Lower lobe of right lung (tissue), 2 donors: ENCODE results near the gene PWP1. TPM values are rescaled to one million over a fixed set of nuclear protein-coding genes. Genes with fewer than 3 reads are reported as not detected.

Experiments used
- ATAC-seq, 2 donors: fragments of 200-7000 bp; cut with Tn5 transposase; one replicate each; pipeline ENCODE4 v1.9.1; 2020 to 2022; ENCODE audit warnings: mild to moderate bottlenecking in 2 of 2, moderate library complexity in 2 of 2
- DNase-seq: peaks from one replicate; pipeline ENCODE4 v3.0.0-alpha.2; 2020
- H3K27ac ChIP-seq: fragments of 200-600 bp; one replicate; pipeline ENCODE4 v1.8.0; 2022
- H3K27me3 ChIP-seq: fragments of 200-600 bp; one replicate; pipeline ENCODE4 v1.8.0; 2022; ENCODE audit warnings: low read depth
- H3K36me3 ChIP-seq: fragments of 200-600 bp; one replicate; pipeline ENCODE4 v1.8.0; 2022; ENCODE audit warnings: mild to moderate bottlenecking
- H3K4me1 ChIP-seq: fragments of 200-600 bp; one replicate; pipeline ENCODE4 v1.8.0; 2022
- H3K4me3 ChIP-seq: fragments of 200-600 bp; one replicate; pipeline ENCODE4 v1.8.0; 2022; ENCODE audit warnings: mild to moderate bottlenecking
- H3K9me3 ChIP-seq: fragments of 200-600 bp; one replicate; pipeline ENCODE4 v1.8.0; 2022
- intact Hi-C: fragments of 100-400 bp; cut with DNase I; formaldehyde crosslinking; loops from one replicate; pipeline ENCODE4 v1.11.0; 2022
- total RNA-seq: library from RNA; stranded (reverse); fragmentation: NEBNext Ultra II Directional; extraction: Animal tissue kit (Norgen Biotek cat#: 25700); gene quantifications from one replicate; pipeline ENCODE4 v1.2.1, GENCODE V29; 2021
- TF ChIP-seq, protein P1 (sequence below): fragments of 200-600 bp; IDR thresholded peaks from one replicate; pipeline ENCODE4 v1.8.0; 2022; ENCODE audit warnings: antibody characterized with exemption, mild to moderate bottlenecking
- donor health status: DM: no; HTN: yes; CAD: no; lungs with severe emphysema.

Gene PWP1
- total RNA-seq, 1 donor from 2014 or later = 24.8 TPM

GRCh38 chr12:107655281-107656065, 30.1 kb upstream of the PWP1 start:
- Histone ChIP-seq H3K4me3 (no peak overlapping the region), H3K36me3 (no peaks in the 10 kb centered on the region), H3K9me3 (no peaks in the 10 kb centered on the region), H3K4me1 (no peaks in the 10 kb centered on the region), H3K27ac (no peak overlapping the region), H3K27me3 (no peaks in the 10 kb centered on the region)
- TF ChIP-seq, protein P1, sequence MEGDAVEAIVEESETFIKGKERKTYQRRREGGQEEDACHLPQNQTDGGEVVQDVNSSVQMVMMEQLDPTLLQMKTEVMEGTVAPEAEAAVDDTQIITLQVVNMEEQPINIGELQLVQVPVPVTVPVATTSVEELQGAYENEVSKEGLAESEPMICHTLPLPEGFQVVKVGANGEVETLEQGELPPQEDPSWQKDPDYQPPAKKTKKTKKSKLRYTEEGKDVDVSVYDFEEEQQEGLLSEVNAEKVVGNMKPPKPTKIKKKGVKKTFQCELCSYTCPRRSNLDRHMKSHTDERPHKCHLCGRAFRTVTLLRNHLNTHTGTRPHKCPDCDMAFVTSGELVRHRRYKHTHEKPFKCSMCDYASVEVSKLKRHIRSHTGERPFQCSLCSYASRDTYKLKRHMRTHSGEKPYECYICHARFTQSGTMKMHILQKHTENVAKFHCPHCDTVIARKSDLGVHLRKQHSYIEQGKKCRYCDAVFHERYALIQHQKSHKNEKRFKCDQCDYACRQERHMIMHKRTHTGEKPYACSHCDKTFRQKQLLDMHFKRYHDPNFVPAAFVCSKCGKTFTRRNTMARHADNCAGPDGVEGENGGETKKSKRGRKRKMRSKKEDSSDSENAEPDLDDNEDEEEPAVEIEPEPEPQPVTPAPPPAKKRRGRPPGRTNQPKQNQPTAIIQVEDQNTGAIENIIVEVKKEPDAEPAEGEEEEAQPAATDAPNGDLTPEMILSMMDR = no peak
- ATAC-seq (no peak), DNase-seq (no peak)
- intact Hi-C loops = no loop called here

GRCh38 chr12:107656302-107656701, 29.3 kb upstream of the PWP1 start:
- Histone ChIP-seq H3K9me3 (no peaks in the 10 kb centered on the region), H3K36me3 (no peaks in the 10 kb centered on the region), H3K4me1 (no peaks in the 10 kb centered on the region), H3K27ac (no peak overlapping the region), H3K4me3 (no peak overlapping the region), H3K27me3 (no peaks in the 10 kb centered on the region)
- intact Hi-C loops = no loop called here
- no peak for DNase-seq
- TF ChIP-seq, protein P1 = no peak
- ATAC-seq = no peak

GRCh38 chr12:107657133-107657532, 28.5 kb upstream of the PWP1 start:
- Histone ChIP-seq H3K27ac (no peak overlapping the region), H3K4me3 (no peak overlapping the region), H3K9me3 (no peaks in the 10 kb centered on the region), H3K36me3 (no peaks in the 10 kb centered on the region), H3K4me1 (no peaks in the 10 kb centered on the region), H3K27me3 (no peaks in the 10 kb centered on the region)
- ATAC-seq (no peak), DNase-seq (no peak)
- intact Hi-C loops = no loop called here
- TF ChIP-seq, protein P1 = no peak

GRCh38 chr12:107657621-107658020, 28.0 kb upstream of the PWP1 start:
- no peak overlapping the region for H3K4me3 ChIP-seq
- H3K27ac ChIP-seq = no peak overlapping the region
- ATAC-seq (no peak), DNase-seq (no peak)
- intact Hi-C loops = no loop called here
- H3K4me1 ChIP-seq = no peaks in the 10 kb centered on the region
- H3K27me3 ChIP-seq = no peaks in the 10 kb centered on the region
- no peaks in the 10 kb centered on the region for H3K36me3 ChIP-seq
- TF ChIP-seq, protein P1 = no peak
- H3K9me3 ChIP-seq = no peaks in the 10 kb centered on the region

DNA sequence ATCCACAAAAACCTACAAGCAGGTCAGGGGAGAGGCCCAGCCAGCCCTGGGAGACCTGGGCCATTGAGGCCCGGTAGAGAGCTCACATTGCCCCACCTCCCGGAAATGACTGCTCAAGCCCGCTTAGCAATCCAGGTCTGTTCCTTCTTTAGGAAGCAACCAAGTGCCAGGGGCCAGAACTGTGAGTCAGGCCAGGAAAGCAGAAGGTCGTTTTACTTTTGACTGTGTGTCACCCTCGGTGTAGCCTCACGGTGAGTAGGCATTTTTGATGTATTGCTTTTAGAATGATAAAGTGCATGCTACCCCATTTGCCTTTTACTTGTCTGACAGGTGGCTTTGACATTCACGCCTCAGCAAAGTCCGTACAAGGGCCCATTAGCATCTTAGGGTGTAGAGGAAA, 25.4 kb upstream of the PWP1 start:
- ATAC-seq = peak in 1 of 2 donors; percentile 16
- Histone ChIP-seq H3K27ac (no peak overlapping the region), H3K27me3 (no peaks in the 10 kb centered on the region), H3K9me3 (no peaks in the 10 kb centered on the region), H3K4me3 (no peak overlapping the region), H3K4me1 (no peaks in the 10 kb centered on the region), H3K36me3 (no peaks in the 10 kb centered on the region)
- no peak for DNase-seq
- TF ChIP-seq, protein P1 = no peak
- intact Hi-C loops = no loop called here
